UCSD-AML1 (cell line): ENCODE measurements around the gene STRIP2.
"Not testable (repeated sequence)": the region's sequence is repeated elsewhere in the genome, so short reads cannot be mapped to it uniquely, and the experiment has no call there.

Source experiments
- DNase-seq: peaks from one replicate; lab custom pipeline; 2025; ENCODE audit not compliant: unreplicated experiment; lab: John Stamatoyannopoulos, UW

The STRIP2 gene, protein sequence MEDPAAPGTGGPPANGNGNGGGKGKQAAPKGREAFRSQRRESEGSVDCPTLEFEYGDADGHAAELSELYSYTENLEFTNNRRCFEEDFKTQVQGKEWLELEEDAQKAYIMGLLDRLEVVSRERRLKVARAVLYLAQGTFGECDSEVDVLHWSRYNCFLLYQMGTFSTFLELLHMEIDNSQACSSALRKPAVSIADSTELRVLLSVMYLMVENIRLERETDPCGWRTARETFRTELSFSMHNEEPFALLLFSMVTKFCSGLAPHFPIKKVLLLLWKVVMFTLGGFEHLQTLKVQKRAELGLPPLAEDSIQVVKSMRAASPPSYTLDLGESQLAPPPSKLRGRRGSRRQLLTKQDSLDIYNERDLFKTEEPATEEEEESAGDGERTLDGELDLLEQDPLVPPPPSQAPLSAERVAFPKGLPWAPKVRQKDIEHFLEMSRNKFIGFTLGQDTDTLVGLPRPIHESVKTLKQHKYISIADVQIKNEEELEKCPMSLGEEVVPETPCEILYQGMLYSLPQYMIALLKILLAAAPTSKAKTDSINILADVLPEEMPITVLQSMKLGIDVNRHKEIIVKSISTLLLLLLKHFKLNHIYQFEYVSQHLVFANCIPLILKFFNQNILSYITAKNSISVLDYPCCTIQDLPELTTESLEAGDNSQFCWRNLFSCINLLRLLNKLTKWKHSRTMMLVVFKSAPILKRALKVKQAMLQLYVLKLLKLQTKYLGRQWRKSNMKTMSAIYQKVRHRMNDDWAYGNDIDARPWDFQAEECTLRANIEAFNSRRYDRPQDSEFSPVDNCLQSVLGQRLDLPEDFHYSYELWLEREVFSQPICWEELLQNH

DNA sequence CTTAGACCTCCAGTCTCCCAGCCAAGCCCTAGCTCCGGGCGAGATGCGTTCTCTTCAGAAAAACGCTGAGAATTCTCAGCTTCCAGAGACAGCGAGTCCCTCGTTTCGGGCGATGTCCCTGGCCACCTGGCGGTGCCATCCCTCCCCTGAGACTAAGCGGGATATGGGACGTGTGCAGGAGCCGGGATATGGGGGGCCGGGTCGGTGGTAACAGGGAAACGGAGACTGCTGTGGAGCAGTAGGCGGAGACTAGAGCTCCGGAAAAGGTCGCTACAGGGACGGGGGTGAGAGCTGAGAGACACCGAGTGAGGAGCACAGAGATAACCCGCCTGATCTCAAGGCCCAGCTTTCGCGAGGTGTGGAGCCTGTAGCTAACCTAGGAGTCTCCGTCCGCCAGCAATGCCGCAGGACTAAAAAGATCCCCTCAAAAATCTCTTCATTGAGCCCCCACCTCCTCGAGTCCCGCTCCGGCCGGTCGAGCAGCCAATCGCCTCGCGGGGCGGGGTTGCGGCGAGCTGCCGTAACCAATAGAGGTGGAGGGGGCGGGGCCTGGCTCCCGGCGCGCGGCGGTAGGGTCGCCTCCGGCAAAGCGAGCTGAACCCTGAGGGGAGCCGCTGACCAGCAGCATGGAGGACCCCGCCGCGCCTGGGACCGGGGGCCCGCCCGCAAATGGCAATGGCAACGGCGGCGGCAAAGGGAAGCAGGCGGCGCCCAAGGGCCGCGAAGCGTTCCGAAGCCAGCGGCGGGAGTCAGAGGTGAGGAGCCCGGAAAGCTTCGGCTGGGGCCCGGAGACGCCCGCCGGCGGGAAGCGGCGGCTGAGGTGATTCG, at the start of gene STRIP2:
TSS of gene STRIP2 (plus strand) at position 586 of the 828 bp plus-strand sequence. CDS start at position 627, 41 bp downstream.
- DNase-seq: peak; percentile 74

DNA sequence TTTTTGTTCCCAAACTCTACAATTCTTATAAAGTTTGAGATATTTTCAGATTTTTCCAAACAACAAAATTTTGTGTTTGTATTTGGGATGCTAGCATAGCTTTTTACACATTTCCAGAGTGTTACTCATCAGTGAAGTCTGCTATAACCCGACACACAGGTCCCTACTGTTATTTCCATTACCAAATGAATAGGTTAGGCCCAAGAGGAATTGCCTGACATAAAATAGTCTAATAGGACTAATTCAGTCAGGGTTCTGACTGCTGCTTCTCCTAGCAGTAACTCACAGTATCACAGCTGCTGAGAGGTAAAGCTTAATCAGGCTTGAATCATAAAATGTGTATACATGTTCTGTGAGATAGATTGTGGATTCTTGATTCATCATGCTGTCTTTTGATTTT, 49.1 kb upstream of the STRIP2 start:
- no peak for DNase-seq

DNA sequence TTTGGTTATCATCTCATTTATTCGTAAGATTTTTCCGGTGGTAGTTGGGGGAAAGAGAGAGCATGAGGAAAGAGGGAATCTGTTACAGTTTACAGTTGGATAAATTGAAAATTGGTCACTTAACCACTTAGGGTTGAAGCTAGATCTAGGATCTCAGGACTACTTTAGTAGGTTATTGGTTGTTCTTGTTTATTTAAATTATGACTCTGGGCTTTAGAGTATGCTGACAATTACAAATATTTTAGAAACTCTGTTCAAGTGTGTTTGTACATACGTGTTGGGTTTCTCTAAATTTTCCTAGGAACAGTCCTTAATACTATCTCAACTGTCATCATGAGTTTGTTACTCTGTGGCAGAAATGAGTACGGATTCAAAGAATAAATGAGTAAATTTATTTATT, 48.6 kb upstream of the STRIP2 start:
- DNase-seq: no peak

DNA sequence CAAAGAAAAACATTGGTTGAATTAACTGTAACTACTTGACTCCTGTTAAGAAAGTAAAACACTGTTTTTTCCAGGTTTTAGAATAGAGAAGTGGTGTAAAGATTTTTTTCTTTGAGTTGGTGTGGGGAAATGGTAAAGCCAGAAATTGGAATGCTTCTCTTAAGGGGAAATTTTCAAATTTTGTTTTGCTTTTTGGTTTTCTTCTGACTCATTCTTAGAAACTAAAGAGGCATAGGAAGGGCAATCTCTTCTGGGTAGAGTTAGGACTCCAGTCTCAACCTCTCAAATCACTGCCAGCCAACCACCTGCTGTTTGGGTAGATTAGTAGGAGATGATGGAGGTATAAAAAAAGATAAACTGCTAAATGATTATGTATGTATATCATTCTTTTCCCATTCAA, 47.7 kb upstream of the STRIP2 start:
- DNase-seq: no peak

DNA sequence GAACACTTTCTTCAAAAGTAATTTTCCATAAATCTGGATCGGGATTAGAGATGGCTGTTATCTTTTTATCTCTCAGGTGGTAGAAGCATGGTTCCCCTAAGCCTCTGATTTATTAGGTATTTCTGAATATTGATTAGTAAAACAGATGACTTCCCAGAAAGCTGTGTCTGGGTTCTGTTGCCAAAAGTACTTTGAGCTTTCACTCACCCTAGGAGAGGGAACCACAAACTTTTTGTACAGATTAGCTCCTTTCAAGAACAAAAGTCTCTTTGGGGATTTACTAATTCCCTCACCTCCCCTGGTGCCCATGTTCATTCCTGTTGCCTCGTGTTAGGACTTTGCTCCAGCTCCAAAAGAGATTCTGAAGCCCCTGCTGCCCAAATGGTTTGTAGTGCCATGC, 46.7 kb upstream of the STRIP2 start:
- no peak for DNase-seq

DNA sequence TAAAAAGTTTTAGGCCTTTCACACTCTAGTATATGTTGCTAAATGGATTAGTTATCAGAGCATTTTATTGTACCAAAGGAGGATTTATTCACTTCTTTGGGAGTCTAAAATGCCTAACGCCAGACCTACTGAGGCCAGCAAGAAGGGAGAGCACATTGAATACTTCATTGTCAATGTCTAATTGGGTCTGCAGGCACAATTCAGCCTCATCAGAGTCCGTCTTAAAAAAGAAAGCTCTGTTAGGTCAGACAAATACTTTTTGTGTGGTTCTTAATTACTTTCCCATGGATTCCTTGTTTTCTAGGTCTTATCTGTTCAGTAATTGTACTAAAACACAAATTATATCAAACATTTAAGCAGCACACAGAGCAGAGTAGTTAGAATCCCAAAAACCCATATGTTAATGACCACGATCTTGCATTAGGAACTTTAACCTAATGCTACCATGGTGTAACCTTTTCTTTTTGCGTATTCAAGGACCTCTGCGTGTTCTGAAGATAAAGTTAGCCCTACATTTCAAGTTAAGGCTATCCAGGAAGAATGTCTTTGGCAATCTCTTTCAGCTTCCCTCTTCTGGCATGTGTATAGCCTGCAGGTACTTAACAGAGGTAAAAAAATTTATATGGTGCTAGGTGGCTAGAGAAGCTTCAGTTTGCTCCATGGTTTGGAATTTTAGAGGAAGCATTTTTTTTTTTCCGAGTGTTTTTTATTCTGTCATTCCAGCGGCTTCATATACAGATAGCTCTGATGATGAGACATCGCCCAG, 45.7 kb upstream of the STRIP2 start:
- no peak for DNase-seq

DNA sequence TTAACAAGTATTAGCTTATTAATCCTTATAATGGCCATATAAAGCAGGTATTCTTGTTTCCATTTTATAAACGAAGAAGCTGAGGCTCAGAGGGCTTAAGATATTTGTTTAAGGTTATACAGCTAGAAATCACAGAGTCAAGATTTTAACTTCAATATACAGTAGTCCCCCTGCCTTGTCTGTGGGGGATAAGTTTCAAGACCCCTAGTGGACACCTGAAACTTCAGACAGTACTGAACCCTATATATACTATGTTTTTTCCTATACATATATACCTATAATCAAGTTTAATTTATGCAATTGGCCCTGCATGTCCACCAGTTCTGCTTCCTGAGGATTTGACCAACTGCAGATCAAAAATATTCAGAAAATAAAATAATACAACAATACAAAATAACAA, 44.4 kb upstream of the STRIP2 start:
- no peak for DNase-seq

DNA sequence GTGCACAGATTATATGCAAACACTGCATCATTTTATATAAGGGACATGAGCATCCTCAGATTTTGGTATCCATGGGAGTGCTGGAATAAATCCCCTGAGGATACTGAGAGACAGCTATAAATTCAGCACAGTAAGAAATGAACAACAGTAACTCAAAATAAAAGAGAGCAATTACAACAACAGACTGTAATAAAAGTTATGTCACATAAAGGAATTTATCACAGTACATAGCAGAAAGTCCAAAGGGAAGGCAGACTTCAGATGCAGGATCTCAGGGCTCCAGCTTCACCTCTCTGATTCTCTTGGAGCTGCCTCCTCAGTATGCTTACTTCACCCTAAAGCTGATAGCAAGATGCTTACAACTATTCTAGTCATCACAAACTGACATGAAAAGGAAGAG, 43.9 kb upstream of the STRIP2 start:
- DNase-seq: no peak

DNA sequence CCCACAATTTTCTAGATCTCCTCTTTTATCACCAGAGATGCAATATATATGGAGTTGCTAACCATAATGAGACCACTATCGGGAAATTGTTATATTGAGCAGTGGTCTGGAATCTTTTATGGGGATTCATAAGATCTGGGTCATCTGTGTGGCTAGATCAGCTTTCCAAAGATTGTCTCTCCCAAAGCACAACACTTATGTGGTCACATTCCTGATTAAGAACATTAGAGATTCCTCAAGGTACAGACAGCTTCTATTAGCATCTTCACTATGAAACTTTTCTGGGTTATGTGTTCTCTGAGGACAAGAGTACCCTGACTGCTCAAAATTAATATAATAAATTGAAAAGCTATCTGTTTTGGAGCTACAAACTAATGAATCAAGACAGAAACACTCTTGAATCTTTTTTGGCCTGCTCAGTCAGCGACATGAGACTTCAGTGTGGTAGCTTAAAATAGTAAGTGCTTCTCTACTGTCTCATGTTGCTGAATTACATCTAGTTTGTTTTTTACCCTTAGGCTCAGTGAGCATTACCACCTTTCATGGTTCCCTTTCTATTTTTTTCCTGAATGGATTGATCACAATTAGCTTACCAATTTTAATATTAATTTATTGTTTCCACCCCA, 42.6 kb upstream of the STRIP2 start:
- DNase-seq: no peak

DNA sequence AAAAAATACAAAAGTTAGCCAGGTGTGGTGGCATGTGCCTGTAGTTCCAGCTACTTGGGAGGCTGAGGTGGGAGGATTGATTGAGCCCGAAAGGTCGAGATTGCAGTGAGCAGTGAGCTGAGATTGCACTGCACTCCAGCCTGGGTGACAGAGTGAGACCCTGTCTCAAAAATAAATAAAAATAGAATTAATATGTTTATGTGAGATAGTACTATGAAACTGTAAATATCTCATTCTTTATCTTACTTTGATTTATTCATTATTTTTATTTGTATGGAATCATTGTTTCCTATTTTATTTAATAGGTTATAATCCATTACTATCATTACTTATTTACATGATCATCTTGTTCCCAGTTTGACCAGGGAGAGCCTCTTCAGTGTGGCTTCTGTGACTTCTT, 41.0 kb upstream of the STRIP2 start:
- DNase-seq: no peak

DNA sequence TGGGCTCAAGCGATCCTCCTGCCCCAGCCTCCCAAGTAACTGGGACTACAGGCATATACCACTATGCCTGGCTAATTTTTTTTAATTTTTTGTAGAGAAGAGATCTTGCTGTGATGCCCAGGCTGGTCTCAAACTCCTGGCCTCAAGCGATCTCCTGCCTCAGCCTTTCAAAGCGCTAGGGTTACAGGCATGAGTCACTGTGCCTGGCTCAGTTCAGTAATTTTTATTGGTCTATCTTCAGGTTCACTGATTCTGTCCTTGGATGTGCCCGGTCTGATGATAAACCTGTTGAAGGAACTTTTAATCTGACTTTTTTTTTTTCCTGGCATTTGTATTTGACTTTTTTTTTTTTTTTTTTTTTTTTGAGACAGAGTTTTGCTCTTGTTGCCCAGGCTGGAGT, 40.1 kb upstream of the STRIP2 start:
- no peak for DNase-seq

DNA sequence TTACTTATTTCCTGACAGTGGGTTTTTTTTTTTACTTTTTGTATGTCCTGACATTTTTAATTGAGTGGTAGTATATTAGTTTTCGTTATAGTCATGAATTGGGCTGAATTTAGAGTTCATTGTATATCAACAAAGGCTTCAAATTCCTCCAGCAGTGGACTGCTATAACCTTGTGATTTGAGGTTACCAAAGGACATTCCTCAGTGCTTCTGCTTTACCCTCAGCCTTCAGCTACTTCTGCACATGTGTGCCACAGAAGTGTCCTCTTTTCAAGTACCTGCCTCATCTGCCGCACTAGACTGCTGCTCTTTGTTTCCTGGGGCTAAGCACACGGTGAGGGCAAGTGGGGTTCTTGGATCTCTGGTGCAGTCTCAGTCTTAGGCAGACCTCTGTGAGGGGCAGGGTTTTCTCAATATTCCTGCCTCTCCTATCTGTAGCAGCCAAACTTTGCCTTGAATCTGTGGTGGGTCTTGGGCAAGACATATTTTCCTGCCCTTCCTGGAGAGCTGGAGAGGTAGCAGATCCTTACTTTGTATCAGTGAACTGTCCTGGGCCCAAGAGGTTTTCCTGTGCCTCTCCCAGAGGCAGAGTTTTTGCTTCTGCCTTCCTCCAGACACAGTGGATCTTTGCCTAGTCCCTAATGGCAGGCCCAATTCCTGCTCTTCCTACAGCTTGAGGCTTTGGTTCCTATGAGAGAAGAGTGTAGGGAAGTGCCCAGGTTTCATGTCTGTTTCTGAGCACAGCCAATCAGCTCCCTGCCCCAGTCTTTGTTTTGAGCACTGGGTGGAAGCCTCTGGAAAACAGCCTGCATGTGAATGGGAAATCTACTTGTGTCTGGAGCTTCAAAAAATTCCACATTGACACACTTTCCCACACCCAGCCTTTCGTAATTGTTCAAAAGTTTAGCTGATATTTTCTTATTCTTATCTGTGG, 39.0 kb upstream of the STRIP2 start:
- no peak for DNase-seq

DNA sequence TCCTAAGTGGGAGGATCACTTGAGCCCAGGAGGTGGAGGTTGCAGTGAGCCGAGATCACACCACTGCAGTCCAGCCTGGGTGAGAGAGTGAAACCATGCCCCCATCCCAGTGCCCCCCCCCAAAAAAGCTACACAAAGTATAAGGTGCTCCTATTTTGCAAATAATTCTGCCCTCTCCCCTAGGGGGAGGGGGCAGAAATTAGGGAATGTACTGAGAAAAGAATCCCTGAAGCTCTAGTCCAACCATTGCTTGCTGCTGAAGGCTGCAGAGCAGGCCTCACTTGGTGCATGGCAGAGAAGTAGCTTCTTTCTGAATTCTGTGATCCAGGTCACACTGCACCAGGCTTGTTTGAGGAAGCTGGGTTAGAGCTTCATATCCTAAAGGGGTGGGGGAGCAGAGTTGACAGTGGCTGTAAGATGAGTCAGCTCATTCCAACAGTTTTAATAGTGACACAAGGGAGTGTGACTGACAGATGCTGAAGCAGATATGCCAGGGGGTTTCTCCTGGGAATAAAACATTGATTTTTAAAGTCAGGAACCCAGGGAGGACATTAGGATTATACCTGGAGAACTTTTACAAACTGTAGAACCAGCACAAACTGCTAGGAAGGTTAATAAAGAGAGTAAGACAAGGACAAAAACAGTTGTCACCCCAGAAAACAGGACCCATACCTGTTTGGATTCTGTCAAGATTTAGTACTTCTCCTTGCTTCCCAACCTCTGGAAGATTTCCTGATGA, 32.8 kb upstream of the STRIP2 start:
- DNase-seq: peak; percentile 12

DNA sequence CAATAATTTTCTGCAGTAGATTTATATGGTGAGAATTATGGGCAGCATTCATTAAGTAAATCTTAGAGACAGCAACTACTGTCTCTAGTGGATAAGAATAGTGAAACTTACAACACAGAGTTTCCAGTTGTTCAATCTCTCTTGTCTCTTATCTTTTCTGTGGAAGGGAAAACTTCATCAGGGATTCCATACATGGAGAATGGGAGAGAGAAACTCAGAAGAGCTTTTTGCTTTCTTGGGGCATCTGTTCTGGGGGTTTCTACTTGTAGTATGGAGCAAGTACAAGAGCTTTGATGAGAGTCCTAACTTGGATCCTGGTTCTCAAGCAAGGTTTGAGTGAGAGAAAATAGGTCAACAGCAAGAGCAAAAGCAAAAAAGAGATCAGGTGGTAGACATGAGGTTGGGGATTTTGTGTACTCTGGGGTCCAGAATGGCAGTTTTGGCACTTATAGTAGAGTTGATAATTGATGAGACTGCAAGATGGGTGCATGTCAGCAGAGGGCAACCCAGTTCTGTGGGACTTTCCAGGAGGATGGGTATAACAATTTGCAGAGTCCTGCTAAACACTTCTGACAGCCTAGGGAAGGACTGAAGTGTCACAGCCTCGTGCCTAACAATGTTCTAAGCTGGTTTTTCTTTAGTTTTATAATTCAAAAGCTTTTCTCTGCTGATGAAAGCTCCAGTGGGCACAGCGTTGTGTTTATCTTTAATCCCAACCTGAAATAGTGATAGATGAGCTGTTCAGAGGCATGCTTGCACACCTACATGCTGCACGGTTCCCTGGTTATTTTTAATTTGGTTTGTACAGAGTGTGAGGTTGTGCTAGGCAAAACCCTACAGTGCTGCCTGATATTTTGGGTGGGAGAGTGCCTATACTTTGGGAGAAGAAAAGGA, 32.0 kb upstream of the STRIP2 start:
- DNase-seq: no peak

DNA sequence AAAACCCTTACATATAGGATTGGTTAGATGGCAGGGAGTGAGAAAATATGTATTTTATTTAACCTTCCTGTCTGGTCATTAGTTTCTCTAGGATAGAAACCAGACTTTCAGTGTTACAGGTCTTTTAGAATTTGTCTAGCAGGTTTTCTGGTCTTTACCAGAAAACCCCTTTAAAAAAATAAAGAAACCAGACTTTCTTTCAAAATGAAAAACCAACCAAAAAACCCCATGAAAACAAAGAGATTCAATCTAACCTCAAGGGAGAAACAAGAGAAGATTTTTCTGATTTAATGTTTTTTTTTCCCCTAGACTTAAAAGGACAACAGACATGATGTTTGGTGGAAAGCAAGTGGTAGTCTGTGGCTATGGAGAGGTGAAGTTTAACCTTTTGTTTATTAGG, 28.7 kb upstream of the STRIP2 start:
- DNase-seq: no peak

DNA sequence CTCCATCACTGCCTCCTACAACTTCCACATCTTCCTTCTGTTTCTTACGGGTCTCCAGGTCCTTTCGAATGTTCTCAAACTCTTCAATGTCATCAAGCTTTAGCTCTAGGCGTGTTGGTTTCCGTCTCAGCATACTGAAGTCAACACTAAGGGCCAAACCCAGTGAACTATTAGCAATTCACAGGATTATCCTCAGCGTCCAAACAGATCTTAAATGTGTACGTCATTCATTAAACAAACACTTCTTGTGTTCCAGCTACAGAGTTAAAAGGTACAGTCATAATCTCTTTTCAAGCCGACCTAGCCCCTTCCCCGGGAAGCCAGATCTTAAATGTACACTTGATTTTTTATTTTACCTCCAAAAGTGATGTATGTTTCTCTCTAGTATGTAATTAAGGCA, 24.0 kb upstream of the STRIP2 start:
- not testable (repeated sequence) for DNase-seq

DNA sequence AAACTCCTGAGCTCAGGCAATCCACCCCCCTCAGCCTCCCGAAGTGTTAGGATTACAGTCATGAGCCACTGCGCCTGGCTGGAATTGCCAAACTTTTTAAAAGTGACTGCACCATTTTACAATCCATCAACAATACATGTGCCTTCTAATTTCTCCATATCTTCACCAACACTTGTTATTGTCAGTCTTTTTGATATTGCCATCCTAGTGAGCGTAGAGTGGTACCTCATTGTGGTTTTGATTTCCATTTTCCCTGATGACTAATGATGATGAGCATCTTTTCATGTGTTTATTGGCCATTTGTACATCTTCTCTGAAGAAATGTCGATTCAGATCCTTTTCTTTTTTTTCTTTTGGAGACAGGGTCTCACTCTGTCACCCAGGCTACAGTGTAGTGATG, 21.7 kb upstream of the STRIP2 start:
- no peak for DNase-seq
